ENCODE data around the gene EGFR.

EGFR gene

GRCh38 chr7:55101359-55101758 is 82.5 kb downstream of the EGFR start:
- DNase-seq (ENCODE audit: low spot score) = no peak

GRCh38 chr7:55104123-55104522 is 85.3 kb downstream of the EGFR start:
- DNase-seq (ENCODE audit: low spot score) = no peak

- no peak for DNase-seq (ENCODE audit: low spot score)
These were observed 86.1 kb downstream of the EGFR start for GRCh38 chr7:55104712-55105433.

- DNase-seq (ENCODE audit: low spot score) = no peak
These were observed 87.1 kb downstream of the EGFR start for GRCh38 chr7:55105952-55106351.

- no peak for DNase-seq (ENCODE audit: low spot score)
These were observed 89.1 kb downstream of the EGFR start for GRCh38 chr7:55107946-55108345.

- no peak for DNase-seq (ENCODE audit: low spot score)
These were observed 89.6 kb downstream of the EGFR start for GRCh38 chr7:55108401-55108800.

- no peak for DNase-seq (ENCODE audit: low spot score)
These were observed 90.0 kb downstream of the EGFR start for GRCh38 chr7:55108818-55109217.

- no peak for DNase-seq (ENCODE audit: low spot score)
These were observed 90.8 kb downstream of the EGFR start for GRCh38 chr7:55109404-55110167.

- DNase-seq (ENCODE audit: low spot score) = no peak
These were observed 91.6 kb downstream of the EGFR start for GRCh38 chr7:55110282-55110992.

- no peak for DNase-seq (ENCODE audit: low spot score)
These were observed 92.2 kb downstream of the EGFR start for GRCh38 chr7:55110993-55111361.

GRCh38 chr7:55112056-55112455 is 93.2 kb downstream of the EGFR start:
- DNase-seq (ENCODE audit: low spot score) = no peak

- no peak for DNase-seq (ENCODE audit: low spot score)
These were observed 95.1 kb downstream of the EGFR start for GRCh38 chr7:55113760-55114540.

- DNase-seq (ENCODE audit: low spot score) = no peak
These were observed 98.5 kb downstream of the EGFR start for GRCh38 chr7:55117286-55117685.

GRCh38 chr7:55118426-55118825 is 99.6 kb downstream of the EGFR start:
- DNase-seq (ENCODE audit: low spot score) = no peak

GRCh38 chr7:55119571-55119970 is 100.8 kb downstream of the EGFR start:
- no peak for DNase-seq (ENCODE audit: low spot score)

GRCh38 chr7:55120074-55120473 is 101.3 kb downstream of the EGFR start:
- no peak for DNase-seq (ENCODE audit: low spot score)

- DNase-seq (ENCODE audit: low spot score) = no peak
These were observed 101.8 kb downstream of the EGFR start for GRCh38 chr7:55120501-55121198.

- DNase-seq (ENCODE audit: low spot score) = no peak
These were observed 102.4 kb downstream of the EGFR start for GRCh38 chr7:55121249-55121648.

- no peak for DNase-seq (ENCODE audit: low spot score)
These were observed 103.4 kb downstream of the EGFR start for GRCh38 chr7:55122263-55122662.

- DNase-seq (ENCODE audit: low spot score) = no peak
These were observed 106.4 kb downstream of the EGFR start for GRCh38 chr7:55124989-55125875.

- DNase-seq (ENCODE audit: low spot score) = no peak
These were observed 108.3 kb downstream of the EGFR start for GRCh38 chr7:55127135-55127551.
